GM19240 (cell line): ENCODE data around the gene HOXA9.

Experiments
- DNase-seq: peaks from one replicate; pipeline ENCODE4 v3.0.0; 2011; ENCODE audit warnings: low spot score; ENCODE audit not compliant: insufficient read length

HOXA9 gene

DNA sequence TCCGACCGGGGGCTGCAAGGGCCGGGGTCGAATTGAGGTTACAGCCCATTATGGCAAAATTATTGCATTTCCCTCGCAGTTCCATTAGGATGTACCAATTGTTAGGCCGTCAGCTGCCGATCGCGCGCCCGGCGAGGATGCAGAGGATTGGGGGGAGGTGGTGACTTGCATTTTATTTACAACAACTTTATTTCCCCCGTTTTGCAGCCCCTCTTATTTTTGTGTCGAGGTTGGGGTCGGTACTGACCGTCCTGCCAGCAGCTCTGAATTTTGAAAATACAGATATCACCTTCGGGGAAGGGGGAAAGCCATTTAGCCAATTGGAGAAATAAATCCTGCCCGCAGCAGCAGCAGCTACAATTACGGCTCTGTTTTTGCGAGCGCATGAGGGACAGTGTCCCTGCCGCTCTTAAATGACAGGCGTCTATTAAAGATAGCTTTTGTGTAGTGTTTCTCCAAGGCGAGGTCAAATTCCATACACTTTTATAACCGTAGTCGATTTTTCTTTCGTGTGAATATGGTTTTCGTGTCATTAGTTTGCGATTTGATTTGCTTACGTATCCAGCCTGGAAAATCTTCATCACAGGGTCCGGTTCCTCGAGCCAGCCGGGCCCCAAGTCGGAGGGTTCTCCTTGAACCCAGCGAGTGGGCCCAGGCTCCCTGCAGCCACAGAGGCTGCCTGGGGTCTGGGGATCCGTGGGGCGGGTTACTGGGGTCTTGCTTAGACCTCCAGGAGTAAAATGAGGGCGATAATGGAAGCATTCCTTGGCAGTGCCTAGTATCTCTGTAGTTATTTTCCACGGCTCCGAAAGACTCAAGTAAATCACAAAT lies 21.2 kb downstream of the HOXA9 start:
- no peak for DNase-seq

DNA sequence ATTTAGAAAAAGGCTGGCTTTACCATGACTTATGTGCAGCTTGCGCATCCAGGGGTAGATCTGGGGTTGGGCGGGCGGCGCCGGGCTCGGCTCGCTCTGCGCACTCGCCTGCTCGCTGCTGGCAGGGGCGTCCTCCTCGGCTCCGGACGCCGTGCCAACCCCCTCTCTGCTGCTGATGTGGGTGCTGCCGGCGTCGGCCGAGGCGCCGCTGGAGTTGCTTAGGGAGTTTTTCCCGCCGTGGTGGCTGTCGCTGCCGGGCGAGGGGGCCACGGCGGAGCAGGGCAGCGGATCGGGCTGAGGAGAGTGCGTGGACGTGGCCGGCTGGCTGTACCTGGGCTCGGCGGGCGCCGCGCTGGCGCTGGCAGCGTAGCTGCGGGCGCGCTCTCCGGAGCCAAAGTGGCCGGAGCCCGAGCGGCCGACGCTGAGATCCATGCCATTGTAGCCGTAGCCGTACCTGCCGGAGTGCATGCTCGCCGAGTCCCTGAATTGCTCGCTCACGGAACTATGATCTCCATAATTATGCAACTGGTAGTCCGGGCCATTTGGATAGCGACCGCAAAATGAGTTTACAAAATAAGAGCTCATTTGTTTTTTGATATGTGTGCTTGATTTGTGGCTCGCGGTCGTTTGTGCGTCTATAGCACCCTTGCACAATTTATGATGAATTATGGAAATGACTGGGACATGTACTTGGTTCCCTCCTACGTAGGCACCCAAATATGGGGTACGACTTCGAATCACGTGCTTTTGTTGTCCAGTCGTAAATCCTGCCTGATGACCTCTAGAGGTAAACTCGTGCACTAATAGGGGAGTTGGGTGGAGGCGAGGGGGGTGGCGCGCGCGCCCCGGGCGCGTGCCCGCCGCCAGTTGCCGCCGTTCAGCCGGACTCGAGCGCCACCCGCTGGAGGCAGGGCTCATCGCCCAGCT lies 22.1 kb downstream of the HOXA9 start, which contains the start of gene HOXA5:
Gene HOXA5, minus strand, starts transcription at position 659 of the 927 bp plus-strand sequence. Its CDS starts 74 bp downstream, at position 585.
- DNase-seq = no peak

DNA sequence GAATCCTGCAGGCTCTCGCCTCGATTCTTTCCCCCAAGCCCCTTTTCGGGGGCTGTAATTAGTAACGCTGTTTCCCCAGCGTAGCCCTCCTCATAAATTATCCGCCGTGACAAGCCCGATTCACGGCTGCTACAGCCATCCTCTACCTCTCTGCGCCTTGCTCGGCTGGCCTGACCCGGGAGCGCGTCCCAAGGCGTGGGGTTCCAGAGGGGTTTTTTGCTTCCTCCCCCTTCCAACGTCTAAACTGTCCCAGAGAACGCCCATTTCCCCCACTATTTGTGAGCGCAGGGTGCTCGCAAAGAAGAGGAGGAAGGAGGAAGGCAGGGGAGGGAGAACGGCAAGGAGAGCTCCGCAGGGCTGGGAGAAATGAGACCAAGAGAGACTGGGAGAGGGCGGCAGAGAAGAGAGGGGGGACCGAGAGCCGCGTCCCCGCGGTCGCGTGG lies 22.7 kb downstream of the HOXA9 start:
- DNase-seq = no peak

DNA sequence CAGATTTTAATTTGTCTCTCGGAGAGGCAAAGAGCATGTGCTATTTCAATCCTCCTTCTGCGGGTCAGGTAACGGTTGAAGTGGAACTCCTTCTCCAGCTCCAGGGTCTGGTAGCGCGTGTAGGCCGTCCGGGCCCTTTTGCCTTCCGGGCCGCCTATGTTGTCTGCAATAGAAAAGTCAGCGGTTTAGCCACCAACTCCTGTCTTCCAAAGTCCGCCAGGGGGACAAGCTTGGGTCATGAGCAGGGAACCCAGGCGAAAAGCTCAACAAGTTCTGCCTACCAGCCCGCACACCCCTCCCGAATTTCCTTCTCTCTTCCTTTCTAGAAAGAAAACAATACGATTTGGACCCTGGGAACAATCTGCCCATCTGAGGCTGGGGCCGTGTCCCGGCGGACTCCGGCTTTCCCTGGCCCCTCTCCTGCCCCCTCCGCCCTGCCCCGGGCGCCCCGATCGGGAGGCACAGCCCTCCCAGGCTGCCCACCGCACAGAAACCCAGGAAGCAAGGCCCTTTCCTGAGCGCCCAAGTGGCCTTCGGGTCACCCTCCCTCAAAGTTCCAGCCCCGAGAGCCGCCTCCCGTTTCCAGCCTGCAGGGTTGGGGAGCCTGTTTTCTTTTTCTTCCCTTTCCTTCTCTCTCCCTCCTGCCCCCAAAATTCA lies 23.3 kb downstream of the HOXA9 start:
- DNase-seq = no peak

DNA sequence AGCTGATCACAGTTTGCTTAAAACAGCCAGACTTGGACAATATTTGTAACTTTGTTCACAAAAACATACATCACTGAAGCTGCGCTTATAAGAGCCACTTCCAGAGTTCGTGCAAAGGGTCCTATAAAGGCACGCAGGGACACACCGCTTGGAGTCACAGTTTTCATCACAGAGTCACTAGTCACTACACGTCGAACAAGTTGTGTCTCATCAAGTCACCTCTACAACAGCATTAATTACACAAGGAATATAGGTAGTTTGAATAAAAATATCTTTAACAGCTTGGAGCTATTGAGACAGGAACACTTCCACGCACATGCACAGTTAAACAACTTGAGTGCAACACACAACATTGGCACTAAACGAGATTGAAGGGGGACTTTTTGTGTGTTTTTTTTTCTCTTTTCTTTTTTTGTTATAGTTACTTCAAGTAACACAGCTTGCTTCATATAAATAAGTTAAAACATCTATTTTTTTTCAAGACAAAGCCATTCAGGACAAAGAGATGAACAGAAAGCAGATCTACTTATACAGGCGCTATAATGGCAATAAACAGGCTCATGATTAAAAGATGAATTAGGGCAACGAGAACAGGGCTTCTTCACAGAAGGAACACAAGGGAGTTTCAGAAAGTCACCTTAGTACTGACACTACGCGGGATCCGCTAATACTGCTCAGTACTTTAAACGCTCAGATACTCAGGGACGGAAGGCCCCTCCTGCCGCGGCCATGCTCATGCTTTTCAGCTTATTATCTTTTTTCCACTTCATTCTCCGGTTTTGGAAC lies 24.0 kb downstream of the HOXA9 start:
- DNase-seq = no peak

DNA sequence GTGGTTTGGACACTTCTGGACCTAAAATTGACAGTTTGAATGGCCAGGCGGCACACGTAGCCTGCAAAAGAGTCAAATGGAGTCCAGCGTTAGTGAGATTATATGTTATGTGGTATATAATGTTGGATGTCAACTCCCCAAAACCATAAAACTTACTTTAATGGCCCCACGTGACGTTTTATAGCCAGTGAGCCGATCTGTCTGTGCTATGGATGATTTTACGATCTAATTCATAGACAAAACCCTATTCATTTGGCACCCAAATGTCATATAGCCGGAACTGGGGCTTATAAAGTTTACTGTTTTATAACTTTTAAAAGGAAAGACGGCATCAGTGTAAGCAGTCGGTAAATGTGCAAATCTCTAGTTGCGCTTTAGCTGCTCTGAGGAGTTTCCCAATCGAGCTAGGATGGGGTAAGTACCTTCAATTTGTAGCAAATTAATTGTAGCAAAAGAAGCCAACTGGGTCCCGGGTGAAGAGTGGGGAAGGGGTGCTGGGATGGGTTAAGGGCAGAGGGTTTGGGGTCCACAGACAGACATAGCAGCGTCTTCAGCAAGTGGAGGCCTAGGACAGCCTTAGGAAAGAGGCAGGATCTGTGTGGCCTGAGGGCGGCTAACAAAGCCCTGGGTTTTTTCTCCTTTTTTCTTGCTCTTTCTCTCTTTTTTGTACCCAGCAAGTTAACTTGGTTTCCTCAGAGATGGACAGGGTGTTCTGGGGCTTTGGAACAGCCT lies 25.0 kb downstream of the HOXA9 start:
- DNase-seq = no peak

DNA sequence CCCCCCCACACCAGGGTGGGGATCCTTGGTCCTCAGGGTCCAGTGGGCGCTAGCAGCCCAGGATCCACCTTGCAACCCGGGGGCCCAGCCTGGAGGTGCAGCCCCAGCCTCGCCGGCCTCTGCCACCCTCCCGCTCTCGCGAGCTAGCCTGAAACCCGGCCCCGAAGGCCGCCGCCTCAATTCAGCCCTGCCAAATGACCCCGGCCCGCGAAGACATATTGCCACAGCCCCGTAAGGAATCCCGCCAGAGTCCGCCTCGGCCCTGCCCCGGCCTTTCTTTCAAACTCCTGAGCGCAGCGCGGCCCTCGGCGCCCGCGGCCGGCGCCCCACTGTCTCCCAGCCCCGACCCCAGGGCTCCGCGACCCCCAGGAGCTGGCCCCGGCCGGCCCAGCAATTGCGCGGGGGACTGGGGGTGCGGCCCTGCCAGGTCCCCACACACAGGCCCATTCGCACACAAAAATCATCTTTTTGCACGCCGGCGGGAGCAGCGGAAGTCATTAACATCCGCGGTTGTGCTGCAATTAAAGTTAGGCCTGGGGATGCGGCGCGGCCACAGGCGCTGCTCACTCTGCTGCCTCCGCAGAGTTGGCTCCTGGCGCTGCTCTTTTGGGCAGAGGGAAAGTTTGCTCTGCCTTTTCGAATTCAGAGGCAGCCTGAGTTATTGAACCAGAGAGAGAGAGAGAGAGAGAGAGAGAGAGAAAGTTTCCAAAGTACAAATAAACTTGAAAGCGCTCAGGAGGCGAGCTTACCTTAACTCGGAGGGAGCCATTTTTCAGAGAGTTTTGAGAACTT lies 25.8 kb downstream of the HOXA9 start:
- DNase-seq = no peak

DNA sequence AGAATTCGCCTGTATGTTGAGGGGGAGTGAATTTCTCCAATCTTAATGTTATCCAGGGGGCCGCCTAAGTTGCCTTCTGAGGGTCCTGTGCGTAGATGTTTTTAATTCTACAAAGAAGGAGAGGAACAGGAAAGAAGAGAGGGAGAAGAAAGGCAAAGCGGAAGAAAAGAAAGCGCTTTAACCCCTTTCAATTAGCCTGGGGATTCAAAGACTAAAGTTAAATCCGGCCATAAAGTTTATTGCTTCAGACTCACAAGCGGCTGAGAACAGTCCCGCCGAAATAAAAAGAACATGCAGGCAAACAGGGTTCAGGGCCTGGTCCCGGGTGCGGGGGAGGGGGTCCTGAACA lies 26.4 kb downstream of the HOXA9 start:
- DNase-seq = no peak

DNA sequence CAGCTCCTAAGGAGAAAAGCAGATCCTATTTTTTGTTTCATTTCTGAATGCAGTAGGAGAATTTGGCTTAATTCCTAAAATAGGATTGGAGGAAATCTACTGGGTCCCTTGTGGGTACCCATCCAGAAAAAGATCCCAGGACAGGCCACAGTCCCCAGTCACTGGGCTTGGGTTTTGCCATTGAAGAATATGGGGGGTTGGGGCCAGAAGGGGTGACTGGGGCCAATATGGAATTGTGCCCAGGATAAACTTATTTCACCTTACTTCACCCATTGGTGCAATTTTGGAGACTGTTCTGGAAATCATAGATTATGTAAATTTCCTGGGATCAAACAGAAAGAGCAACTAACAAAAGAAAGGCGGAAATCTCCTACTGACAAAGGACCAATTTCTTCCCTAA lies 26.9 kb downstream of the HOXA9 start:
- no peak for DNase-seq

DNA sequence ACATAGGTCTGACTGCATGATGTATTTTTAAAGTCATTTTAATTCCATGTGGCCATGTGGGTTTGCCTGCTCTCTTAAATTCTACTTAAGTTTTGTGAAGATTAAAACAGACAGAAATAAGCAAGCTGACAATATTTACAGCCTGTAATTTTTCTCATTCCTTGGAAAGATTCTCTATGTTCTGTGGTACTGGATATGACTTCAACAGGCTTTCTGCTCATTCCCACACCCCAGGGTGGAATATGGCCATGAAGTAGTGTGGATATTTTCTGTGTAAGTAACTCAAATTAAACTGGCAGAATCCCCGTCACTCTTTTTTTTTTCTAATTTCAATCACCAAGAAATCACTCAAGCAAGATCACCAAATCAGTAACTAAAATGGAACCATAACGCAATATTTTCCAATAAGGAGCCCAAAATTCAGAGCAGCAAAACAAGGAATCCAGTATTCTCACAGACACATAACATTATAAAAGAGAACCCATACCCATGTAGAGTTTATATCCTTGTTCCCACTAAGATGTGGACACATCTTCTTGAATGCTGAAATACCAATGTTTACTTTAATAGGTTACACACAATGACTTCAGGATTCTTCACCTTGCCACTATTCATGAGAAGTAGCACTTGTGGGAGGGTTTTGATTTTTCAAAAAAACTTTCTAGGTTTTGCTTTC lies 27.6 kb downstream of the HOXA9 start:
- no peak for DNase-seq

DNA sequence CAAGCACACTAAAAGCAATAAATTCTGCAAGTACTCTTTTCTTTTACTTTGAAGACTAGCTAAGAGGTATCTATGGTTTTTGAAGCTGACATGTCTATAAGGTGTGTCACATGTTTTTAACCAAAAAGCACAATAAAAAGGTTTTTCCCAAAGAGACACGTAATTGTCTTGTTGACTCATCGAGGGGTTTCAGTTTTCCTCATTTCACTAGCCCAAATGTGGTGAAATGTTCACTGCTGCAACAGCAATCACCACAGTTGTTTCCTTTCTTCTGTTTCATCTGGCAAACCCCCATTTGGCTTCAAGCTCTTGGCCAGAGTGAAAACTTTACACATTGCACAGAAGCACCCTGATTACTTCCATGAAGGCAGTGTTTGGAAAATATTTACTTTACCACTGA lies 30.9 kb downstream of the HOXA9 start:
- DNase-seq = no peak

DNA sequence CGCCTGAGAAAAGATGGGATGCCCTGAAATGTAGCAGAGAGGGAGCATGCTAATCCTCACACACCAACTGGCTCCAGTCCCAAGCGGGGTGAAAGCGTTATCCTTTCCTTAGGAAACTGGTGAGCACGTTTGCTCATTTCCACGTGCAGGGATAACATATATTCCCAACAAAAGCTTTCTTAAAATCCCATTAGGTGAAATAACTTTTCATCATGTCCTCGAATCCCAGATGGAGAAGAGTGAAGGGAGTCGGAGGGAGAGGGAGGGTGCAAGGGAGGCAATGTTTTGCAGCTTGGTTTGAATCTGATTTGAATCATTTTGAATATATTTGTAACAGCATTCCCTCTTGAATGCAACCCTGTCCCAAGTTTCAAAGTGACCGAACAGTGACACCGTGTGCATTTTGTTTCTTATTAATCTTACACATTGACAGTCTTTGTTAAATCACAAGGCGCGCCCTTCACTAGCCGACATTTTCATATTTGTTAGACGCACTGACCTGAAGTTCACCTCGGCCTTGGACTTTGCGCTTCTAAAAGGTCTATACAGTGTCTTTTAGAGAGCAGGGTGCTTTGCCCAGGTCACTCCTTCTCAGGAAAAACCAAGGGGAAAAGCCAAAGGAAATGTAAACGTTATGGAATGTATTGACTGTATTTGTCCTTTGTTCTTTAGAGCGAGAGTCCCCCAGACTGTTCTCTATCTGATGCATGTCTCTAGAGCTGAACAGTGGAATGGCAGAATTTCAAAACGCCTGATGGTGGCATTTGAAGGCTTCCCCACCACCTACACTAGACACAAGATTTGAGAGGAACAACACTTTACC lies 31.7 kb downstream of the HOXA9 start:
- DNase-seq = no peak

DNA sequence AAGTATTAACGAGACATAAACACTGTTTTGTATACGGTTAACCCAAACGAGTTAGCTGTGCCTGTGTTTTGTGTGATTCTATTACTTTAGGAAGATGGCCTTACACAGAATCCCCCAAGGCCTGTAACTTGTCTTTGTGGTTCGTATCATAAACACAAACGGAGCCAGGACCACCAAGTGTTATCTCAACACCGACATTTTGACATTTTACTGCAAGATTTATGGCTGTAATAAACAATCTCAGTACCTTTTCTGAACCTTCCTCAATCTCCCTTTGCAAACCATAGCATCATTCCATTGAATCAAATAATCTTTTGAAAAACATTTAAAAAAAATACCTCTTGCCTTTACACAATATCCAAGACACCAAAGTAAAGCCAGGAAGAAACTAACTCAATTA lies 32.4 kb downstream of the HOXA9 start:
- DNase-seq = no peak

DNA sequence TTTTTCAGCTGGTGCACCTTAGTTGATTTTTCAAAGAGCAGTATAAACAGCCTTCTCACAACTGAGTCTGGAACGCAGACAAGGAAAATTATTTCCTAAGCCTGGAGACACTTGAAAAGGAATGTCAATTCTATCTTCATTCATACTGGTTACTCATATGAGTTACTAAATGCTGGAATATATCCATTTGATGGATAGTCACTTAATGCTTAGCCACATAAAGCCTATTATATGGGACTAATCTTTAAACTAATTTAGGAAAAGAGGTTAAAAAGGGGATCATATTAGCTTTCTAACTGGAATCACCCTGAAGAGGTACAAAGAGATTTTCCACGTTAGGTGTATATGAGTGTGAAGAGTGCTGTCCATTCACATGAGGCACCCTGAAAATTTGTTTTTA lies 33.1 kb downstream of the HOXA9 start:
- DNase-seq = no peak

DNA sequence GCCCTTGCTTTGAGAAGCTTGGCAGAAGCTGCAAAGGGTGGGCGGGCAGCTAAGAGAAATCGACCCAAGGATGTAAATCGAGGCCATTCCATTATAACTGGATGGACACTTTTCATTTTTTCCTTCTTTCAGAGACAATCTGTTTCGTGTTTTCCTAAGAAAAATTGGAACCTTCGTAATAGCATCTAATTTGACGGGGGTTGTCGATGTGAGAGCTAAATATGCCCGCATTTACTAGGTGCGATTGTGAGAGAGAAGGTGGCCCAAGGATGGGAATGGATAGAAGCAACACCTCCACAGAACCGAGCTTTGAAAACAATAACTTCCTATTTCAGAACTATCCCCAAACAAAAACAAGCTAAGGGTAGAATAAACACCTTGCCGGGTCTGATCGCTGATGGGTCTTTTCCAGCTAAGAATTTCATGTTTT lies 33.9 kb downstream of the HOXA9 start:
- no peak for DNase-seq

DNA sequence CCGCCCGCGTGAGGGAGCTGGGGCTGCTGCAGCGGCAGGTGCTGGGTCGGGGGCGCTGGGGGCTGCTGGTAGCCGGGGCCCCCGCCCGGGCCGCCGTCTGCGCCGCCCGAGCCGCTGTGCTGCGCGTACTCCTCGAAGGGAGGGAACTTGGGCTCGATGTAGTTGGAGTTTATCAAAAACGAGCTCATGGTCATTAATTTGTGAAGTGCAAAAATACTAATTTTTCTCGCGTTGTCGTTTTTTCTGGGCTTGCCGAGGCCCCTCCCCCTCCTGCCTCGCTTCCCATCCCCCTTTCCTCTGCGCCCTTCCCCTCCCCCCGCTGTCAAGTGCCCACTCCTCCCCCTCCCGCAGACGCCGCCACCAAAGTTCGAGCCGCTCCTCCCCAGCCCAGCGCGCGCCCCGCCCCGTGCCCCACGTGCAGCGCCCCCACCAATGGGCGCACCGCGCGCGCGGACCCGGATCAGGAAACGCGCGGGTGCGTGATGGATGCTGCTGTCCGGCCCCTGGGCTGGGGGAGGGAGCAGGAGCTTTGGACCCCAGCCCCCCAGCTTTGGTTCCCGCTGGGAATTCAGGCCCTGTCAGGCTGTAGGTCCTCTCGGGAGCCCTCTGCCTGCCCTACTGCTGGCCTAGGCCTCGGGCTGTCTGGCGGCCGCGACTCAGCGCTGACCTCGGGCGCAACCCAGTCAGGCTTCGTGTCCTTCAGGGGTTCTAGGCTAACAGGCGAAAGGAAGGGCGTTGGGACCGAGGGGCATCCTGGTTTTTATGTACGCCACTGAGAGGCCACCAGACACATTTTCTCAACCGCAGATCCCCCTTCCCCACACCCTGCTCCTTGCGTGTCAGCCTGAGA lies 34.6 kb downstream of the HOXA9 start, which contains the start of gene HOXA4:
Gene HOXA4, minus strand, starts transcription at position 218 of the 850 bp plus-strand sequence. Its CDS starts 24 bp downstream, at position 194.
- DNase-seq = no peak
